K562 (cell line): ENCODE data around the gene CPLX3. TPM values are rescaled to one million over a fixed set of nuclear protein-coding genes. Genes with fewer than 3 reads are reported as not detected.
A peak's percentile ranks its signal among the peaks of the same experiment; 100 is the strongest.

Experiments
- BCOR ChIP-seq: fragments of 450-650 bp; IDR thresholded peaks from 2 replicates; pipeline ENCODE4 v1.6.1; 2016
- CBFB ChIP-seq: sonication (generic); formaldehyde crosslinking; IDR thresholded peaks from 2 replicates; pipeline ENCODE4 v1.4.0; 2020; ENCODE audit warnings: mild to moderate bottlenecking, missing genetic modification reagents
- EHMT2 ChIP-seq: fragments of 450-650 bp; IDR thresholded peaks from 2 replicates; pipeline ENCODE4 v1.6.1; 2018; ENCODE audit warnings: antibody characterized with exemption
- HMGN3 ChIP-seq: IDR thresholded peaks from 2 replicates; pipeline ENCODE4 v1.6.1; 2011; ENCODE audit warnings: borderline replicate concordance, low read depth, mild to moderate bottlenecking, mixed read lengths, low read length; ENCODE audit not compliant: insufficient read length; ENCODE audit errors: extremely low read depth
- HOXB6 ChIP-seq: fragments of 250-450 bp; sonication (Bioruptor Pico); IDR thresholded peaks from 2 replicates; pipeline ENCODE4 v1.5.1; 2022; ENCODE audit warnings: mild to moderate bottlenecking, borderline replicate concordance
- KDM1A ChIP-seq, 2 experiments: fragments of 450-650 bp; IDR thresholded peaks; 2 replicates each; pipeline ENCODE4 v1.6.1; 2016; ENCODE audit warnings: mild to moderate bottlenecking in 2 of 2
- MED1 ChIP-seq: sonication (generic); formaldehyde crosslinking; IDR thresholded peaks from 2 replicates; pipeline ENCODE4 v1.8.1; 2023; ENCODE audit warnings: missing genetic modification reagents, borderline replicate concordance
- RBM25 ChIP-seq: fragments of 200-400 bp; formaldehyde crosslinking; IDR thresholded peaks from 2 replicates; pipeline ENCODE4 v1.6.1; 2018; ENCODE audit warnings: low read length, low read depth, moderate library complexity; ENCODE audit not compliant: severe bottlenecking
- SMARCA4 ChIP-seq: fragments of 450-650 bp; IDR thresholded peaks from 2 replicates; pipeline ENCODE4 v1.6.1; 2016
- ZC3H4 ChIP-seq: sonication (generic); formaldehyde crosslinking; IDR thresholded peaks from 2 replicates; pipeline ENCODE4 v1.9.0; 2021; ENCODE audit warnings: missing genetic modification reagents, borderline replicate concordance
- ZNF124 ChIP-seq: sonication (generic); formaldehyde crosslinking; IDR thresholded peaks from 2 replicates; pipeline ENCODE4 v1.8.1; 2022; ENCODE audit warnings: missing genetic modification reagents
- ZNF695 ChIP-seq: fragments of 450-650 bp; formaldehyde crosslinking; IDR thresholded peaks from 2 replicates; pipeline ENCODE4 v1.4.0; 2020; ENCODE audit warnings: mild to moderate bottlenecking, moderate library complexity
- polyA plus RNA-seq, 8 experiments: library from polyadenylated mRNA; depleted of rRNA in 4 of 8; stranded (reverse) in 5 of 8; unstranded in 3 of 8; fragments of >200 nt; fragmentation: Nextera tagmentation in 2 of 8; fragmentation: Illumina TruSeq in 1 of 8; extraction: Ambion mirVana in 2 of 8; extraction: Trizol in 1 of 8; gene quantifications; 2 replicates each; pipeline versions ENCODE4 v1.2.1 to v1.2.3, GENCODE V29; 2011 to 2014; ENCODE audit warnings: inconsistent platforms in 1 of 8, missing spikeins in 1 of 8
- total RNA-seq, 7 experiments: library from RNA; depleted of rRNA in 6 of 7; stranded (reverse); fragments of >200 nt in 6 of 7; fragmentation: Illumina TruSeq in 2 of 7; extraction: Trizol in 2 of 7; gene quantifications; 2 replicates each; pipeline versions ENCODE4 v1.2.1 to v1.2.3, GENCODE V29; 2011 to 2021; ENCODE audit warnings: low replicate concordance in 1 of 7
- TF ChIP-seq, protein P1 (sequence below): fragments of 200-800 bp; sonication (Bioruptor generic); IDR thresholded peaks from 2 replicates; pipeline ENCODE4 v1.6.1; 2017; ENCODE audit warnings: missing genetic modification characterization, missing compliant biosample characterization
- TF ChIP-seq, protein P2 (sequence below): fragments of 450-650 bp; IDR thresholded peaks from 2 replicates; pipeline ENCODE4 v1.6.1; 2016; ENCODE audit warnings: borderline replicate concordance
- TF ChIP-seq, protein P3 (sequence below), 3 experiments: fragments of 200-800 bp in 1 of 3; sonication (Bioruptor generic) in 1 of 3; sonication (generic) in 1 of 3; formaldehyde crosslinking in 1 of 3; IDR thresholded peaks; 2 replicates each; pipeline versions ENCODE4 v1.6.1 to v1.8.0; 2016 to 2022; ENCODE audit warnings: mild to moderate bottlenecking in 2 of 3, missing compliant biosample characterization in 2 of 3, missing genetic modification characterization in 2 of 3, missing genetic modification reagents in 1 of 3
- TF ChIP-seq, protein P4 (sequence below): sonication (generic); formaldehyde crosslinking; IDR thresholded peaks from 2 replicates; pipeline ENCODE4 v1.8.0; 2022; ENCODE audit warnings: mild to moderate bottlenecking, missing genetic modification reagents

CPLX3 gene
- total and polyA plus RNA-seq, 9 of the 15 experiments (the other 6 are each of a cell fraction or from before 2014, with no cell fraction given), result not detected

DNA sequence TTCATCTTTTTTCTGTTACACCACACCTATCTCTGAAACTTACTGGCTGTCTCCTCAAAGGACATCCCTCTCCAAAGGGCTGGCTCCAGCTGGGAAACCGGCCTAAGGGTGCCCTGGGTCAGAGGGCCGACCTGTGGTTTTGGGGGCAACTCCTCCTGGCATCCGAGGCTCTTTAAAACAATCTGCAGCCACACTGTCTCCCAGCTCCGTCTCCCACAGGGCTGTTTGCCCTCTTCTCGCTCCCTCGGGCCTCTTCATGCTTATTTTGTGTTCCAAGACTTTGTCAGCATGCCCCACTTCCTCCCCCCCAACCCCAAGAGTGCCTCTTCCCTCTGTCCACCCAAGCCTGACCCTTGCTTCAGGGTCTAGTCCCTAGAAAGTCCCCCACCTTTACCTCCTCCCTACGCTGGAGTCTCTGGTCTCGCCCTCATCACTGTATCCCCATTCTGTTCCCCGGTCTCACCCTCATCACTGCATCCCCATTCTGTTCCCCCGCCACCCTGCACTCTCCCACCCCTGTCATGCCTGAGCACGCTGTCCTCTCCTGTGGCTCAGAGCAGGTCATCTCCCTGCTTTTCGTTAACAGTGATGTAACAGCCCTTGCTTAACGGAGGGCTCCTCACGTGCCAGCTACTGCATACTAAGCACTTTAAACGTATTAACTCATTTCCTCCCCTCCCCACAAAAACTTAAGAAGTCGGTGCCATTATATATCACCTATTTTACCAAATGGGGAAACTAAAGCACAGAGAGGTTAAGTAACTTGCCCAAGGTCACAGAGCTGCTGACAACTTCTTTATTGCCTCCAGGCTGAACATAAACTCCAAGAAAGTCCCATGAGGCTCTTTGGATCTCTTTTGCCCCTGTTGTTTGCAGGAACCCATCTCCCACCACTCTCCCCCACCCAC, 45.6 kb upstream of the CPLX3 start (continued):
- TF ChIP-seq MED1 (no peak), RBM25 (peak; percentile 81), BCOR (peak; percentile 86), HOXB6 (CRISPR knock-in tag) (no peak), ZNF124 (CRISPR knock-in tag) (no peak), ZNF695 (CRISPR knock-in tag) (no peak), CBFB (0 out of 2 replicates have a peak, but pooled peaks have one; percentile 45), ZC3H4 (CRISPR knock-in tag) (no peak), EHMT2 (no peak), SMARCA4 (no peak), HMGN3 (no peak), KDM1A (IDR thresholded peaks at IDR 0.05) (peak; percentile 53 to 74; a peak in 3 of 4 replicates)
- TF ChIP-seq, protein P1, sequence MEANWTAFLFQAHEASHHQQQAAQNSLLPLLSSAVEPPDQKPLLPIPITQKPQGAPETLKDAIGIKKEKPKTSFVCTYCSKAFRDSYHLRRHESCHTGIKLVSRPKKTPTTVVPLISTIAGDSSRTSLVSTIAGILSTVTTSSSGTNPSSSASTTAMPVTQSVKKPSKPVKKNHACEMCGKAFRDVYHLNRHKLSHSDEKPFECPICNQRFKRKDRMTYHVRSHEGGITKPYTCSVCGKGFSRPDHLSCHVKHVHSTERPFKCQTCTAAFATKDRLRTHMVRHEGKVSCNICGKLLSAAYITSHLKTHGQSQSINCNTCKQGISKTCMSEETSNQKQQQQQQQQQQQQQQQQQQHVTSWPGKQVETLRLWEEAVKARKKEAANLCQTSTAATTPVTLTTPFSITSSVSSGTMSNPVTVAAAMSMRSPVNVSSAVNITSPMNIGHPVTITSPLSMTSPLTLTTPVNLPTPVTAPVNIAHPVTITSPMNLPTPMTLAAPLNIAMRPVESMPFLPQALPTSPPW (CRISPR knock-in tag), result no peak
- TF ChIP-seq, protein P2, sequence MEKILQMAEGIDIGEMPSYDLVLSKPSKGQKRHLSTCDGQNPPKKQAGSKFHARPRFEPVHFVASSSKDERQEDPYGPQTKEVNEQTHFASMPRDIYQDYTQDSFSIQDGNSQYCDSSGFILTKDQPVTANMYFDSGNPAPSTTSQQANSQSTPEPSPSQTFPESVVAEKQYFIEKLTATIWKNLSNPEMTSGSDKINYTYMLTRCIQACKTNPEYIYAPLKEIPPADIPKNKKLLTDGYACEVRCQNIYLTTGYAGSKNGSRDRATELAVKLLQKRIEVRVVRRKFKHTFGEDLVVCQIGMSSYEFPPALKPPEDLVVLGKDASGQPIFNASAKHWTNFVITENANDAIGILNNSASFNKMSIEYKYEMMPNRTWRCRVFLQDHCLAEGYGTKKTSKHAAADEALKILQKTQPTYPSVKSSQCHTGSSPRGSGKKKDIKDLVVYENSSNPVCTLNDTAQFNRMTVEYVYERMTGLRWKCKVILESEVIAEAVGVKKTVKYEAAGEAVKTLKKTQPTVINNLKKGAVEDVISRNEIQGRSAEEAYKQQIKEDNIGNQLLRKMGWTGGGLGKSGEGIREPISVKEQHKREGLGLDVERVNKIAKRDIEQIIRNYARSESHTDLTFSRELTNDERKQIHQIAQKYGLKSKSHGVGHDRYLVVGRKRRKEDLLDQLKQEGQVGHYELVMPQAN, result no peak
- TF ChIP-seq, protein P3, sequence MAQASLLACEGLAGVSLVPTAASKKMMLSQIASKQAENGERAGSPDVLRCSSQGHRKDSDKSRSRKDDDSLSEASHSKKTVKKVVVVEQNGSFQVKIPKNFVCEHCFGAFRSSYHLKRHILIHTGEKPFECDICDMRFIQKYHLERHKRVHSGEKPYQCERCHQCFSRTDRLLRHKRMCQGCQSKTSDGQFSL (CRISPR knock-in tag; IDR thresholded peaks at IDR 0.05), result peak; percentile 46; the same call in 1 of the 2 replicates
- TF ChIP-seq, protein P3 (tag; IDR thresholded peaks at IDR 0.05), result no peak
- TF ChIP-seq, protein P4, sequence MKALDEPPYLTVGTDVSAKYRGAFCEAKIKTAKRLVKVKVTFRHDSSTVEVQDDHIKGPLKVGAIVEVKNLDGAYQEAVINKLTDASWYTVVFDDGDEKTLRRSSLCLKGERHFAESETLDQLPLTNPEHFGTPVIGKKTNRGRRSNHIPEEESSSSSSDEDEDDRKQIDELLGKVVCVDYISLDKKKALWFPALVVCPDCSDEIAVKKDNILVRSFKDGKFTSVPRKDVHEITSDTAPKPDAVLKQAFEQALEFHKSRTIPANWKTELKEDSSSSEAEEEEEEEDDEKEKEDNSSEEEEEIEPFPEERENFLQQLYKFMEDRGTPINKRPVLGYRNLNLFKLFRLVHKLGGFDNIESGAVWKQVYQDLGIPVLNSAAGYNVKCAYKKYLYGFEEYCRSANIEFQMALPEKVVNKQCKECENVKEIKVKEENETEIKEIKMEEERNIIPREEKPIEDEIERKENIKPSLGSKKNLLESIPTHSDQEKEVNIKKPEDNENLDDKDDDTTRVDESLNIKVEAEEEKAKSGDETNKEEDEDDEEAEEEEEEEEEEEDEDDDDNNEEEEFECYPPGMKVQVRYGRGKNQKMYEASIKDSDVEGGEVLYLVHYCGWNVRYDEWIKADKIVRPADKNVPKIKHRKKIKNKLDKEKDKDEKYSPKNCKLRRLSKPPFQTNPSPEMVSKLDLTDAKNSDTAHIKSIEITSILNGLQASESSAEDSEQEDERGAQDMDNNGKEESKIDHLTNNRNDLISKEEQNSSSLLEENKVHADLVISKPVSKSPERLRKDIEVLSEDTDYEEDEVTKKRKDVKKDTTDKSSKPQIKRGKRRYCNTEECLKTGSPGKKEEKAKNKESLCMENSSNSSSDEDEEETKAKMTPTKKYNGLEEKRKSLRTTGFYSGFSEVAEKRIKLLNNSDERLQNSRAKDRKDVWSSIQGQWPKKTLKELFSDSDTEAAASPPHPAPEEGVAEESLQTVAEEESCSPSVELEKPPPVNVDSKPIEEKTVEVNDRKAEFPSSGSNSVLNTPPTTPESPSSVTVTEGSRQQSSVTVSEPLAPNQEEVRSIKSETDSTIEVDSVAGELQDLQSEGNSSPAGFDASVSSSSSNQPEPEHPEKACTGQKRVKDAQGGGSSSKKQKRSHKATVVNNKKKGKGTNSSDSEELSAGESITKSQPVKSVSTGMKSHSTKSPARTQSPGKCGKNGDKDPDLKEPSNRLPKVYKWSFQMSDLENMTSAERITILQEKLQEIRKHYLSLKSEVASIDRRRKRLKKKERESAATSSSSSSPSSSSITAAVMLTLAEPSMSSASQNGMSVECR (CRISPR knock-in tag), result no peak
